22Rv1 (cell line): ENCODE results near the gene USP12.

Experiments used
- H3K27ac ChIP-seq: fragments of 450-650 bp; 2 replicates; pipeline ENCODE4 v1.5.1; 2017
- CTCF ChIP-seq: fragments of 450-650 bp; IDR thresholded peaks from 2 replicates; pipeline ENCODE4 v1.5.1; 2017; ENCODE audit warnings: mild to moderate bottlenecking
- ZFX ChIP-seq: fragments of 450-650 bp; IDR thresholded peaks from 2 replicates; pipeline ENCODE4 v1.6.1; 2017; ENCODE audit warnings: antibody characterized with exemption, borderline replicate concordance

USP12 gene

DNA sequence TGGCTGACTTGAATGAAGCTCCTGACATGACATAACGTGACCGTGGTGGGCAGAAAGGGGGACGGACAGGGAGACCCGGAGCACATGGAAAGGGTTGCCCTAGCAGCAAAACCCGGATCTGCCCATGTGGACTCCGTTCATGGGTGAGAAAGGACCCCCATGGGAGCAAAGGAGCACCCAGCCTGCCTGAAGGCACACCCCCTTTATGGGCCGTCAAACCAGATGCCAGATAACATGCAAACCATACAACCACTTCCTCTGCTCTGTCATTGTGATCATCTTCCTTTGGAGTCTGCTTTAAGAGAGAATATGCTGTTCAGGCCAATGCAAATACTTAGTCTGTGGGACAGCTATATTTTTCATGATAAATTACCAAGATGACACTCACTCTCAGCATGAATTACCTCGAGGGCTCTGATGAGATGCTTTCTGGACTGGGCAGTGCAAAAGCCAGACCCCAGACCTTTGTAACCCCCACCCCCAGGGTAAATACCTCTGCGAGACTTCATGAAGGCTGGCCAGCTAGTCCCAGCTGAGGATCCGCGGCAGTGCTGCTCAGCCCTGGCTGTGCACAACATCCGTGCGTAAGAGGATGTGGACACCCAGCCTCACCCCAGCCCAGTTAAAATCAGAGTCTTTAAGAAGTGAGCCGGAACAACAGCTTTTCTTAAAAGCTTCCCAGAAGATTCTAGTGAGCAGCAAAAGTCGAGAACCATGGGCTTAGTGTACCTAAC lies 126.6 kb downstream of the USP12 start:
- no peak overlapping the region for H3K27ac ChIP-seq
- TF ChIP-seq ZFX (no peak), CTCF (no peak)

- TF ChIP-seq ZFX (no peak), CTCF (no peak)
- H3K27ac ChIP-seq, result no peak overlapping the region
Measured at GRCh38 chr13:27043013-27043412, 128.6 kb downstream of the USP12 start.

GRCh38 chr13:27041341-27041740 lies 130.3 kb downstream of the USP12 start:
- no peak overlapping the region for H3K27ac ChIP-seq
- TF ChIP-seq ZFX, result no peak
- TF ChIP-seq CTCF, result no peak

- no peak overlapping the region for H3K27ac ChIP-seq
- TF ChIP-seq CTCF (no peak), ZFX (no peak)
Measured at GRCh38 chr13:27040826-27041108, 130.8 kb downstream of the USP12 start.

DNA sequence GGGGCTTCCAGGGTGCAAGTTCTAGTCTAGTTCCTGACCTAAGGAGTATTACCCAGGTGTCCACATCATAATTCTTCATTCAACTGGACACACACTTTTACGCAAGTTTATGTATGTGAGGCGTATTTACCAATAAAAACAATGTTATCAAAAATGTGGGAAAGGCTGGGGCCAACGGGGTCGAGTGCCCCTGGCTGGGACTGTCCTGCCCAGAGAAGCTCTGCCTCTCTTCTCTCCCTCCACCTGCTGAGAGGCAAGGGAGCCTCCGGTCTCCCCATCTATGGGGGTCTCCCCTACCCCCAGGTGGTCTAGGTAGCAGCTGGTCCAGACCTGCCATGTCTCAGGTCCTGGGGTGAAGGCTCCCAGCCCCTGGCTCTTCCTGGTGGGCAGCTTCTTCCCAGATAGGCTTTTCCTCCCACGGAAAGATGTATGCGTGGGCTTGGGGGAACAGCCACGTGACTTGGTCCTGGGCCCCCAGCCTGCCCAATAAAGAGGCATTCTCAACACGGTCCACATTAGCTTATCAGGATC lies 132.4 kb downstream of the USP12 start:
- no peak overlapping the region for H3K27ac ChIP-seq
- TF ChIP-seq ZFX (no peak), CTCF (no peak)

GRCh38 chr13:27038323-27038722 lies 133.3 kb downstream of the USP12 start:
- TF ChIP-seq ZFX (no peak), CTCF (no peak)
- H3K27ac ChIP-seq, result no peak overlapping the region

- no peak for TF ChIP-seq CTCF
- H3K27ac ChIP-seq, result no peak overlapping the region
Measured at GRCh38 chr13:27037571-27037970, 134.0 kb downstream of the USP12 start.
